B cell (primary cell): ENCODE data around the gene GTF3C5.

Experiments used
- CTCF ChIP-seq: fragments of 200-600 bp; IDR thresholded peaks from one replicate; pipeline ENCODE4 v1.8.0; 2022; ENCODE audit warnings: antibody characterized with exemption, mild to moderate bottlenecking
- EZH2 ChIP-seq: IDR thresholded peaks from 2 replicates; pipeline ENCODE4 v1.6.1; 2012; ENCODE audit warnings: borderline replicate concordance, low read depth, mild to moderate bottlenecking, moderate library complexity, low read length; ENCODE audit not compliant: insufficient read depth, poor library complexity, severe bottlenecking

GRCh38 chr9:132988244-132989013 lies 42.4 kb upstream of the GTF3C5 start:
- TF ChIP-seq CTCF (no peak), EZH2 (no peak)
